Measurements from ENCODE around the gene OTULIN. TPM values are rescaled to one million over a fixed set of nuclear protein-coding genes. Genes with fewer than 3 reads are reported as not detected.

OTULIN gene
- total and polyA plus RNA-seq, 4 donors = 8.6 to 44.4 (median 12.1) TPM

DNA sequence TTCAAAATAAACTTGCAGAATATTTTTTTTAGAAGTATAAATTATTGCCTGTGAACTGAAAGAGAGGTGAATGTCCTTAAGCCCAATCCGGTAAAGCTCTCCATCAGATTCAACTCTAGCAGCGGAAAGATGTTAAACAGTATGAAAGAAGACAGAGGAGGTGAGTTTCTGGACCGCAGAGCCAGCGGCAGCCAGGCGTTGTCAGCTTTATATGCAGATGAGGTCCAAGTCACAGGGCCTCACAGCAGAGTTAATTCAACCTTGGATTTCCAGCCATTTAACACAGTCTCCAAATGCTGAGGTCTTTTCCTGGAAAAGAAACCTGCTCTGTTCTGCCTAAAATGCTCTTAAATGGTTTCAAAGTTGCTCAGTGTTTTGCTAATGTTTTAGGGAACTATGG lies 75.5 kb downstream of the OTULIN start:
- WGBS = 96% methylated on average over 5 of the region's 5 CpGs
- DNase-seq (ENCODE audit: low spot score) = no peak
- peaks cover 4 to 13% (median 9%) of the 10 kb centered on the region in 4 donors for H3K4me1 ChIP-seq (ENCODE audit: control insufficient read depth in 4 of 4, insufficient read depth in 4 of 4, low read length in 3 of 4)
- no peak overlapping the region for H3K4me3 ChIP-seq (ENCODE audit: low read depth in 1 of 3, low read length in 3 of 3)
- no peaks in the 10 kb centered on the region for H3K9me3 ChIP-seq (ENCODE audit: control insufficient read depth in 4 of 4, low read length in 3 of 4)
- no peak overlapping the region for H3K27ac ChIP-seq (ENCODE audit: low read depth in 1 of 2, low read length in 2 of 2)
- TF ChIP-seq, protein P1, sequence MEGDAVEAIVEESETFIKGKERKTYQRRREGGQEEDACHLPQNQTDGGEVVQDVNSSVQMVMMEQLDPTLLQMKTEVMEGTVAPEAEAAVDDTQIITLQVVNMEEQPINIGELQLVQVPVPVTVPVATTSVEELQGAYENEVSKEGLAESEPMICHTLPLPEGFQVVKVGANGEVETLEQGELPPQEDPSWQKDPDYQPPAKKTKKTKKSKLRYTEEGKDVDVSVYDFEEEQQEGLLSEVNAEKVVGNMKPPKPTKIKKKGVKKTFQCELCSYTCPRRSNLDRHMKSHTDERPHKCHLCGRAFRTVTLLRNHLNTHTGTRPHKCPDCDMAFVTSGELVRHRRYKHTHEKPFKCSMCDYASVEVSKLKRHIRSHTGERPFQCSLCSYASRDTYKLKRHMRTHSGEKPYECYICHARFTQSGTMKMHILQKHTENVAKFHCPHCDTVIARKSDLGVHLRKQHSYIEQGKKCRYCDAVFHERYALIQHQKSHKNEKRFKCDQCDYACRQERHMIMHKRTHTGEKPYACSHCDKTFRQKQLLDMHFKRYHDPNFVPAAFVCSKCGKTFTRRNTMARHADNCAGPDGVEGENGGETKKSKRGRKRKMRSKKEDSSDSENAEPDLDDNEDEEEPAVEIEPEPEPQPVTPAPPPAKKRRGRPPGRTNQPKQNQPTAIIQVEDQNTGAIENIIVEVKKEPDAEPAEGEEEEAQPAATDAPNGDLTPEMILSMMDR (IDR thresholded peaks at IDR 0.05; ENCODE audit: low read depth, low read length, missing input control) = no peak
- TF ChIP-seq YY1 (IDR thresholded peaks at IDR 0.05) (no peak), HNF4A (conservative IDR thresholded peaks at IDR 0.05) (no peak), FOXA2 (IDR thresholded peaks at IDR 0.05) (no peak), HNF4G (IDR thresholded peaks at IDR 0.05) (no peak)
- TF ChIP-seq, protein P2, sequence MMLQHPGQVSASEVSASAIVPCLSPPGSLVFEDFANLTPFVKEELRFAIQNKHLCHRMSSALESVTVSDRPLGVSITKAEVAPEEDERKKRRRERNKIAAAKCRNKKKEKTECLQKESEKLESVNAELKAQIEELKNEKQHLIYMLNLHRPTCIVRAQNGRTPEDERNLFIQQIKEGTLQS (IDR thresholded peaks at IDR 0.05) = no peak
- no peak overlapping the region for H3K9ac ChIP-seq (ENCODE audit: low read depth in 1 of 2, low read length in 2 of 2)
- no peaks in the 10 kb centered on the region for H3K27me3 ChIP-seq (ENCODE audit: control insufficient read depth in 4 of 4, insufficient read depth in 4 of 4, low read length in 3 of 4)
- H3K36me3 ChIP-seq (ENCODE audit: control insufficient read depth in 4 of 4, insufficient read depth in 3 of 4, low read depth in 1 of 4, low read length in 3 of 4) = peaks cover 10 to 24% (median 23%) of the 10 kb centered on the region in 4 donors

DNA sequence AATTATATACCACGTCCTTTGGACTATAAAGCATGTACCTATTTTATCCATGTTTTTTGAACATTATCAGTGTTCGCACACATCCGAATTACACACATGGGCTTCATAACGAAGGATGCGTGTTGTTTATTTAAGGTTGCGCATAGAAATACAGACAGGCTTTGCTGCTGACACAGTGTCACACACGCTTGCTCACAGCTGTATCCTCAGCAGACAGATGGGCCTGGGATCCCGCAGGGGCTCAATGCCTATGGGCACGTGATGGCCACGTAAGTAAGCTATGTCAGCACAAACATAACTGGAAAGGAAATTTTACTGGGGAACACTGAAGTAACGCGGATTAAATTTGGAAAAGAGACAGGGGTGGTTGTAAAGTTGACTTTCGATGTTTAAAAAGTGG lies 76.6 kb downstream of the OTULIN start:
- Histone ChIP-seq H3K4me3 (ENCODE audit: low read depth in 1 of 3, low read length in 3 of 3) (no peak overlapping the region), H3K27me3 (ENCODE audit: control insufficient read depth in 4 of 4, insufficient read depth in 4 of 4, low read length in 3 of 4) (no peaks in the 10 kb centered on the region), H3K9me3 (ENCODE audit: control insufficient read depth in 4 of 4, low read length in 3 of 4) (no peaks in the 10 kb centered on the region), H3K4me1 (ENCODE audit: control insufficient read depth in 4 of 4, insufficient read depth in 4 of 4, low read length in 3 of 4) (peaks cover 2 to 8% (median 3%) of the 10 kb centered on the region in 4 donors), H3K36me3 (ENCODE audit: control insufficient read depth in 4 of 4, insufficient read depth in 3 of 4, low read depth in 1 of 4, low read length in 3 of 4) (peaks cover 10 to 29% (median 23%) of the 10 kb centered on the region in 4 donors), H3K9ac (ENCODE audit: low read depth in 1 of 2, low read length in 2 of 2) (no peak overlapping the region), H3K27ac (ENCODE audit: low read depth in 1 of 2, low read length in 2 of 2) (no peak overlapping the region)
- TF ChIP-seq, protein P3, sequence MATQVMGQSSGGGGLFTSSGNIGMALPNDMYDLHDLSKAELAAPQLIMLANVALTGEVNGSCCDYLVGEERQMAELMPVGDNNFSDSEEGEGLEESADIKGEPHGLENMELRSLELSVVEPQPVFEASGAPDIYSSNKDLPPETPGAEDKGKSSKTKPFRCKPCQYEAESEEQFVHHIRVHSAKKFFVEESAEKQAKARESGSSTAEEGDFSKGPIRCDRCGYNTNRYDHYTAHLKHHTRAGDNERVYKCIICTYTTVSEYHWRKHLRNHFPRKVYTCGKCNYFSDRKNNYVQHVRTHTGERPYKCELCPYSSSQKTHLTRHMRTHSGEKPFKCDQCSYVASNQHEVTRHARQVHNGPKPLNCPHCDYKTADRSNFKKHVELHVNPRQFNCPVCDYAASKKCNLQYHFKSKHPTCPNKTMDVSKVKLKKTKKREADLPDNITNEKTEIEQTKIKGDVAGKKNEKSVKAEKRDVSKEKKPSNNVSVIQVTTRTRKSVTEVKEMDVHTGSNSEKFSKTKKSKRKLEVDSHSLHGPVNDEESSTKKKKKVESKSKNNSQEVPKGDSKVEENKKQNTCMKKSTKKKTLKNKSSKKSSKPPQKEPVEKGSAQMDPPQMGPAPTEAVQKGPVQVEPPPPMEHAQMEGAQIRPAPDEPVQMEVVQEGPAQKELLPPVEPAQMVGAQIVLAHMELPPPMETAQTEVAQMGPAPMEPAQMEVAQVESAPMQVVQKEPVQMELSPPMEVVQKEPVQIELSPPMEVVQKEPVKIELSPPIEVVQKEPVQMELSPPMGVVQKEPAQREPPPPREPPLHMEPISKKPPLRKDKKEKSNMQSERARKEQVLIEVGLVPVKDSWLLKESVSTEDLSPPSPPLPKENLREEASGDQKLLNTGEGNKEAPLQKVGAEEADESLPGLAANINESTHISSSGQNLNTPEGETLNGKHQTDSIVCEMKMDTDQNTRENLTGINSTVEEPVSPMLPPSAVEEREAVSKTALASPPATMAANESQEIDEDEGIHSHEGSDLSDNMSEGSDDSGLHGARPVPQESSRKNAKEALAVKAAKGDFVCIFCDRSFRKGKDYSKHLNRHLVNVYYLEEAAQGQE (IDR thresholded peaks at IDR 0.05) = no peak
- no peak for TF ChIP-seq FOXA1 (IDR thresholded peaks at IDR 0.05)
- TF ChIP-seq, protein P4, sequence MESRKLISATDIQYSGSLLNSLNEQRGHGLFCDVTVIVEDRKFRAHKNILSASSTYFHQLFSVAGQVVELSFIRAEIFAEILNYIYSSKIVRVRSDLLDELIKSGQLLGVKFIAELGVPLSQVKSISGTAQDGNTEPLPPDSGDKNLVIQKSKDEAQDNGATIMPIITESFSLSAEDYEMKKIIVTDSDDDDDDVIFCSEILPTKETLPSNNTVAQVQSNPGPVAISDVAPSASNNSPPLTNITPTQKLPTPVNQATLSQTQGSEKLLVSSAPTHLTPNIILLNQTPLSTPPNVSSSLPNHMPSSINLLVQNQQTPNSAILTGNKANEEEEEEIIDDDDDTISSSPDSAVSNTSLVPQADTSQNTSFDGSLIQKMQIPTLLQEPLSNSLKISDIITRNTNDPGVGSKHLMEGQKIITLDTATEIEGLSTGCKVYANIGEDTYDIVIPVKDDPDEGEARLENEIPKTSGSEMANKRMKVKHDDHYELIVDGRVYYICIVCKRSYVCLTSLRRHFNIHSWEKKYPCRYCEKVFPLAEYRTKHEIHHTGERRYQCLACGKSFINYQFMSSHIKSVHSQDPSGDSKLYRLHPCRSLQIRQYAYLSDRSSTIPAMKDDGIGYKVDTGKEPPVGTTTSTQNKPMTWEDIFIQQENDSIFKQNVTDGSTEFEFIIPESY (IDR thresholded peaks at IDR 0.05) = no peak
- TF ChIP-seq HNF4G (IDR thresholded peaks at IDR 0.05) = no peak
- TF ChIP-seq, protein P5, sequence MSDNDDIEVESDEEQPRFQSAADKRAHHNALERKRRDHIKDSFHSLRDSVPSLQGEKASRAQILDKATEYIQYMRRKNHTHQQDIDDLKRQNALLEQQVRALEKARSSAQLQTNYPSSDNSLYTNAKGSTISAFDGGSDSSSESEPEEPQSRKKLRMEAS (IDR thresholded peaks at IDR 0.05) = no peak
- TF ChIP-seq EGR1 (IDR thresholded peaks at IDR 0.05; ENCODE audit: low read depth in 2 of 2) = no peak
- TF ChIP-seq RXRA (IDR thresholded peaks at IDR 0.05) = no peak
- no peak for TF ChIP-seq FOXA2 (IDR thresholded peaks at IDR 0.05)
- no peak for DNase-seq (ENCODE audit: low spot score)
- 99% methylated on average over 13 of the region's 13 CpGs for WGBS

All from liver (tissue), 9 donors.